ENCODE data around the gene VTI1B. TPM values are rescaled to one million over a fixed set of nuclear protein-coding genes. Genes with fewer than 3 reads are reported as not detected.
"Not testable (repeated sequence)": the region's sequence is repeated elsewhere in the genome, so short reads cannot be mapped to it uniquely, and the experiment has no call there.

Gene VTI1B
- total RNA-seq, 1 donor from 2014 or later: 108 TPM

DNA sequence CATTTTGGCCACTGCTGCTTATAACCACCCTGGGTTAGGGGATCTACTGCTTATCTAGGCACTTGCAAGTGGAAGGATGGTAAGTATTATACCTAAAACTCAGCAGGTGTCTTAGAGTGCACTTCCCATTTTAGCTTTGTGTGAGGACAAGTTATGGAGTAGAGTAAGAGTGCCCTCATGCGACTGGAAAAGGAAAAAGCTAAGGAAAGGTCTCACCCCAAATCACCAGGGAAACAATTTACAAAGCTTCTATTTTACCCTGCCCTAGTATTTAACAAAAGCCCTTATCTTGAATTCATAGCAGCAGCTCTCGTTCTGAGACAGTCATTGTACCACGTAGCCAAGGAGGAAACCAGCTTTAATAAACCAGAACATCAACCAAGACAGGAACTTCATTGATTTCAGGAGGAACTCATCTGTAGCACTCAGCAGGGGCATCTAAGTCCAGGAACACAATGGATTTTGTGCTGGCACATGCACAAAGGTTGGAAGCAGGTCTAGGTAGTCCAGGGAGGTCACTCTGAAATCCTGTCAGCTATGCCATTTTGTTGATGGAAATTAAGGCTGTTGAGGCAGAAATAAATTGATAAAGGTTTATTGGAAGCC, 30.2 kb upstream of the VTI1B start:
- no peak for DNase-seq (ENCODE audit: low spot score)
- Mint-ChIP-seq H3K27ac (ENCODE audit: unreplicated experiment) (no peak overlapping the region), H3K4me3 (ENCODE audit: unreplicated experiment) (no peak overlapping the region), H3K27me3 (ENCODE audit: low read depth) (peaks cover 8% of the 10 kb centered on the region), H3K4me1 (ENCODE audit: low read depth) (peaks cover 5% of the 10 kb centered on the region), H3K9me3 (ENCODE audit: low read depth) (peaks cover 2% of the 10 kb centered on the region), H3K36me3 (ENCODE audit: low read depth) (no peaks in the 10 kb centered on the region)
- TF ChIP-seq, protein P1, sequence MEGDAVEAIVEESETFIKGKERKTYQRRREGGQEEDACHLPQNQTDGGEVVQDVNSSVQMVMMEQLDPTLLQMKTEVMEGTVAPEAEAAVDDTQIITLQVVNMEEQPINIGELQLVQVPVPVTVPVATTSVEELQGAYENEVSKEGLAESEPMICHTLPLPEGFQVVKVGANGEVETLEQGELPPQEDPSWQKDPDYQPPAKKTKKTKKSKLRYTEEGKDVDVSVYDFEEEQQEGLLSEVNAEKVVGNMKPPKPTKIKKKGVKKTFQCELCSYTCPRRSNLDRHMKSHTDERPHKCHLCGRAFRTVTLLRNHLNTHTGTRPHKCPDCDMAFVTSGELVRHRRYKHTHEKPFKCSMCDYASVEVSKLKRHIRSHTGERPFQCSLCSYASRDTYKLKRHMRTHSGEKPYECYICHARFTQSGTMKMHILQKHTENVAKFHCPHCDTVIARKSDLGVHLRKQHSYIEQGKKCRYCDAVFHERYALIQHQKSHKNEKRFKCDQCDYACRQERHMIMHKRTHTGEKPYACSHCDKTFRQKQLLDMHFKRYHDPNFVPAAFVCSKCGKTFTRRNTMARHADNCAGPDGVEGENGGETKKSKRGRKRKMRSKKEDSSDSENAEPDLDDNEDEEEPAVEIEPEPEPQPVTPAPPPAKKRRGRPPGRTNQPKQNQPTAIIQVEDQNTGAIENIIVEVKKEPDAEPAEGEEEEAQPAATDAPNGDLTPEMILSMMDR (IDR thresholded peaks at IDR 0.05): peak; percentile 88

DNA sequence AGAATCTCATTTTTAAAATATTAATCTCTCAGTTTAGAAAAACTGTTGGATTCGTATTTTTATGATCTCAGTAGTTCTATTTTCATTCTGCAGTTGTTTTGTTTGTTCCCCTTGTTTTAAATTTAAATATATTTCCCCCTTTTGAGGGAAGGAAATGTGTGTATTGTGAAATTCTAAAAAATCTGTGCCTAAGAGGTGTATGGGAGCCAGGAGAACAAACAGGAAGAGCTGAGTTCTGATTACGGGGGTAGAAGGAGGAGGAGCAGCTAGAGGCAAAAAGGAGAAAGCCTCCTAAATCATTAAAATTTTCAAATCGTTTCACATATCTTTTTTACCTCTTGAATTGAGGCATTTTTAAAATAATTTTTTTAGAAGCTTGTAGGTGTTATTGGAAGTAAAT, 29.6 kb upstream of the VTI1B start:
- Mint-ChIP-seq H3K27me3 (ENCODE audit: low read depth) (peaks cover 8% of the 10 kb centered on the region), H3K36me3 (ENCODE audit: low read depth) (no peaks in the 10 kb centered on the region), H3K4me3 (ENCODE audit: unreplicated experiment) (no peak overlapping the region), H3K4me1 (ENCODE audit: low read depth) (peaks cover 5% of the 10 kb centered on the region), H3K9me3 (ENCODE audit: low read depth) (peaks cover 2% of the 10 kb centered on the region), H3K27ac (ENCODE audit: unreplicated experiment) (no peak overlapping the region)
- no peak for DNase-seq (ENCODE audit: low spot score)
- TF ChIP-seq, protein P1 (IDR thresholded peaks at IDR 0.05): no peak

DNA sequence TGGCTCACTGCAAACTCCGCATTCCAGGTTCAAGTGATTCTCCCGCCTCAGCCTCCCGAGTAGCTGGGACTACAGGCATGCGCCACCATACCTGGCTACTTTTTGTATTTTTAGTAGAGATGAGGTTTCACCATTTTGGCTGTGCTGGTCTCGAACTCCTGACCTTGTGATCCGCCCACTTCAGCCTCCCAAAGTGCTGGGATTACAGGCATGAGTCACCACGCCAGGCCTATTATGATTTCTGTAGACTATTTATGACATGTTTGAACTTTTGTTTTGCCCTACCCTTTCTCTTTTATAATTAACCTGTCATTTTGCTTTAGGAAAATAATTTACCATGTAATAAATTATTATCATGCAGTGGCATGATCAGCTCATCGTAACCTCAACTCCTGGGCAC, 27.1 kb upstream of the VTI1B start, which contains the start of gene RDH12:
RDH12 (plus strand) TSS at position 395 of the 400 bp plus-strand sequence. CDS start 20,757 bp downstream, outside the sequence.
- not testable (repeated sequence) for H3K27me3 Mint-ChIP-seq (ENCODE audit: low read depth); DNase-seq (ENCODE audit: low spot score); H3K4me1 Mint-ChIP-seq (ENCODE audit: low read depth); H3K36me3 Mint-ChIP-seq (ENCODE audit: low read depth); H3K9me3 Mint-ChIP-seq (ENCODE audit: low read depth); H3K4me3 Mint-ChIP-seq (ENCODE audit: unreplicated experiment)
- peak within 1 kb of the TSS; percentile 75 for H3K27ac Mint-ChIP-seq (ENCODE audit: unreplicated experiment)

DNA sequence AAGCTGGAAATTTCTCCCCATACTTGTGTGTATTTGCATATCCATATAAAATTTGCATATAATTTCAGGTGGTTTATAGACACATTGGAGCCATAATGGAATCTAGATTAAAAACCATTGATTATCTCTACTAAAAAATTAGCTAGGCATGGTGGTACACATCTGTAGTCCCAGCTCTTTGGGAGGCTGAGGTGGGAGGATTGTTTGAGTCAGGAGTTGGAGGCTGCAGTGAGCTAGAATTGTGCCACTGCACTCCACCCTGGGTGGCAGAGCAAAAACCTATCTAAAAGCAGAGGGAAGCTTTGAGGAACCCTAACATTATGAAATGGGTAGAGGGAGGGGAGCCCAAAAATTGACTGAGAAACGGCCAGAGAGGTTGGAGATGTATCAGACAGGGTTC, 23.7 kb upstream of the VTI1B start:
- Mint-ChIP-seq H3K36me3 (ENCODE audit: low read depth) (no peaks in the 10 kb centered on the region), H3K4me3 (ENCODE audit: unreplicated experiment) (no peak overlapping the region), H3K4me1 (ENCODE audit: low read depth) (peaks cover 21% of the 10 kb centered on the region), H3K27ac (ENCODE audit: unreplicated experiment) (no peak overlapping the region), H3K27me3 (ENCODE audit: low read depth) (no peaks in the 10 kb centered on the region), H3K9me3 (ENCODE audit: low read depth) (no peaks in the 10 kb centered on the region)
- no peak for DNase-seq (ENCODE audit: low spot score)
- TF ChIP-seq, protein P1 (IDR thresholded peaks at IDR 0.05): no peak

DNA sequence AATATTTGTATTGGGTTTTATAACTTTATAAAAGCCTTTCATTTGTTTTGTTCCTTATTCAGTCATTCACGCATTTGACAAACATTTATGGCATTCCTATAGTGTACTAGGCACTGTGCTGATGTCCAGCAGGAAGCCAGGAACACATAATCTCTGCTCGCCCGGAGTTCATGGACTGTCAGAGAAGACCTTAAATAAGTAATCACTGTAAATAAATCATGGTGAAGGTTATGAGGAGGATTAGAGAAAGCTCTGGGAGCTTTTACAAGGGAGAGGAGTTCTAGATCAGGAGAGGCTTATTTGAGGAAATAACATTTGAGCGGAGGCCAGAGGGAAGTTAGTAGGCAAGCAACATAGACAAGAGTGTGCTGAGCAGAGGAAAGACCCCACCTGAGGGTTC, 22.6 kb upstream of the VTI1B start:
- no peak for DNase-seq (ENCODE audit: low spot score)
- peaks cover 26% of the 10 kb centered on the region for H3K4me1 Mint-ChIP-seq (ENCODE audit: low read depth)
- H3K27ac Mint-ChIP-seq (ENCODE audit: unreplicated experiment): no peak overlapping the region
- H3K36me3 Mint-ChIP-seq (ENCODE audit: low read depth): peaks cover 2% of the 10 kb centered on the region
- no peaks in the 10 kb centered on the region for H3K9me3 Mint-ChIP-seq (ENCODE audit: low read depth)
- H3K4me3 Mint-ChIP-seq (ENCODE audit: unreplicated experiment): no peak overlapping the region
- no peaks in the 10 kb centered on the region for H3K27me3 Mint-ChIP-seq (ENCODE audit: low read depth)
- TF ChIP-seq, protein P1 (IDR thresholded peaks at IDR 0.05): no peak

DNA sequence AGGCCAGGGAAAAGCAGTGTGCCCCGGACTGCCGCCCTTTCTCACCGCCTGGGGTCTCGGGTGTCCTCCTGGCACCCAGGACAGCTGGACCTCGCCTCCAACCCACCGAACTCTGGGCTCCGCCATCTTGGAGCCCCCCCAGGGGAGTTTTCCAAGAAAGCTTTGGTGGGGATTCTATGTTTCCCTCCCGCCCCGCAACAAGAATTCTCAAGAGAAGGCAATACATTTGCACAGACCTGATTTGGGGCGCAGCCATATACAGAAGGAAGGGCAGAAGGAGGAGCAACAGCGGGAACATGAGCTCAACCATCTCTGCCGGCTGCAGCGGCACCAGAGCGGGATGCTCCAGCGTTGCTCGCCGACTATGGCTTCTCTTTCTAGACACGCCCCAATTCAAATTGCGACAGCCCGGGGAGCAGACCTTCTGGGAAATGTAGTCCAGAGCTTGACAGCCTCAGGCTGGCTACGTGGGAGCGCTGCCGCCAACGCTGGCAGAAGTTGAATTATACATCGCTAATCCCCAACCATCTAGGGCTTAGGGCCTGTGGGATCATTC, 21.0 kb upstream of the VTI1B start, which contains the start of gene RDH11:
RDH11 (minus strand) TSS at position 371 of the 556 bp plus-strand sequence; CDS start at position 310, 61 bp downstream.
- Mint-ChIP-seq H3K27ac (ENCODE audit: unreplicated experiment) (peak within 1 kb of the TSS; percentile 94), H3K36me3 (ENCODE audit: low read depth) (peaks cover 8% of the 10 kb centered on the region), H3K4me3 (ENCODE audit: unreplicated experiment) (peak within 1 kb of the TSS; percentile 98), H3K27me3 (ENCODE audit: low read depth) (no peaks in the 10 kb centered on the region), H3K4me1 (ENCODE audit: low read depth) (peaks cover 20% of the 10 kb centered on the region), H3K9me3 (ENCODE audit: low read depth) (no peaks in the 10 kb centered on the region)
- TF ChIP-seq, protein P1 (IDR thresholded peaks at IDR 0.05): peak; percentile 9
- peak; percentile 93 for DNase-seq (ENCODE audit: low spot score)

All from chondrocyte (in vitro differentiated cells).